HG02588 (cell line): ENCODE data around the gene ALDH5A1.
A peak's percentile ranks its signal among the peaks of the same experiment; 100 is the strongest.
"Not testable (repeated sequence)": the region's sequence is repeated elsewhere in the genome, so short reads cannot be mapped to it uniquely, and the experiment has no call there.

ENCODE experiments used
- ATAC-seq: cut with Tn5 transposase; IDR thresholded peaks from one replicate; pipeline ENCODE4 v1.9.1; 2021; ENCODE audit warnings: mild to moderate bottlenecking, moderate library complexity; ENCODE audit not compliant: unreplicated experiment

Gene ALDH5A1

DNA sequence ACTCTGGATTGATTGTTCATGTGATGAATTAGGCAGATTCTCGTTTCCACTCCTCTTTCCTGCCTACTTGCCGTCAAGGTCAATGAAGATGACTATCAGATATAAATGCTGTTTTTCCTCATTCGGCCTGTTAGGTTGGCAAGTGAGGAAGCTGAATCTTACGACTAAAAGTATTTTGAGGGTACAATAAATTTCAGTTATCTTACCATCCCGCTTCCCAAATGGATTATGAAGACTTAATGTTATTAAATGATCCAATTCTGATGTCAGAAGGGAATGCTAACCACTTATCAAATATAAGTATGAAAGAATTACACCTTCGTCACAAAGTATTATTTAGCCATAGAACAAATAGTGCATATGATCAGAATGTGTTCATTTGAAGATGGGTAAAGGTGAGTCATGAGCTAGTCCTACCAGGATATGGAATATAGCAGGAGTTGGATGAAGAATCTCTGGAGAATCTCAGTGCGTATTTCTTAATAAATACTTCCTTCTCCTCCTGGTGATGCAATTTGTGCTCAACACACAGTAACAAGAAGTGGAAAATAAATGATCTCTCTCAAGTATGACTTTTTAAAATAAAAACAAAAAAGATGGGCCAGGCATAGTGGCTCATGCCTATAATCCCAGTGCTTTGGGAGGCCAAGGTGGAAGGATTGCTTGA lies 10.0 kb upstream of the ALDH5A1 start:
- no peak for ATAC-seq

DNA sequence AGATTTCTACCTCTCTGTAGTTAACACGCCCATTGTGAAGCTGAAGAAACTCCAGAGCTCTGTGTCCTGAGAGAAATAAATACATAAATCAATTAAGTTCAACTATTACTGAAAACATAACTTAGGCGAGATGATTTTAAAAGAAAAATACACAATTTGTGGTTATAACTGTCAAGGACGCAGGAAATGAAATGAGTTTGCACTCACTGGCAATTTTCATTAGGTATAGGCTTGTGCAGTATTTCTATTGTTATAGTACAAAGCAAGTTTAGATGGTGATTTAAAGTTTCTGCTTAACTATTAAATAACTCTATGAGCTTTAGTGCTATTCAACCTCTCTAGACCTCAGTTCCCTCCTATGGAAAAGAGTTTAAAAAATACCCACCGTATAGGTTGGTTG lies 8.7 kb upstream of the ALDH5A1 start:
- no peak for ATAC-seq

DNA sequence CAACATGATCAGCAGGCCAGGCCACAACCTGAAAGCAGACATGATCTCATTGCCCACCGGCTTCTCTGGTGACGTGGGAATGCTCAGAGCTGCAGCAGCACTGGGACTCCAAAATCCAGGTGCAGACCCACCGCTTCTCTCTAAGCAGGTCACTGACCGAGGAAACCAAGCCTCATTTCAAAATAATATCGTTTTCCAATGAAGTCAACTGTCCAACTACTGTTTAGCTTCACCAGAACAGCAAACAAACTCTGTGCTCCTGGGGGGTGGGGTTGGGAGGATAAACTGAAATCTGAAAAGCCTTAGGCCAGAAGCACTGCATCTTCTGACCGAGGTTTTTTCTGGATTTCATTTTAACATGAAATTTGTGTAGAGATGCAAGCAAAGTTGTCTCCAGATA lies 5.3 kb upstream of the ALDH5A1 start, which contains the start of gene GPLD1:
GPLD1 (minus strand) TSS at position 109 of the 400 bp plus-strand sequence; CDS start at position 42, 67 bp downstream.
- ATAC-seq = no peak

DNA sequence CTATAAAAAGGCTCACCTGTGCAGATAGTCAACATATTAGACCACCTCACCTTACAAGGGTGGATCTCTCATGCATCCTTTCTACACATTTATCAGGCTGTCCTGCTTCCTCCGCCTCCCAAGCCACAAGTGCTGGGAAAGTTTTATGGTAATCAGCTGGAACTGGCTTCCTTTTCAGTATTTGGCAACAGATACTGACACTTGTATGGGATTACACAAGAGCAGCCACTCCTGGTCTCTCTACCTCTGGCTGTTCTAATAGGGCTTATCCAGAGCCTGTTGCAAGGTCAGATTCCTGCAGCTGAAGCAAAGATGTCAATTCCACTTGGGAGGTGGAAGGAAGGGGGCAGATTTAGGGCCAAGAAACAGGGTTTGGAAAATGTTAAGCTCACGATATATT lies 4.9 kb upstream of the ALDH5A1 start:
- ATAC-seq = no peak

DNA sequence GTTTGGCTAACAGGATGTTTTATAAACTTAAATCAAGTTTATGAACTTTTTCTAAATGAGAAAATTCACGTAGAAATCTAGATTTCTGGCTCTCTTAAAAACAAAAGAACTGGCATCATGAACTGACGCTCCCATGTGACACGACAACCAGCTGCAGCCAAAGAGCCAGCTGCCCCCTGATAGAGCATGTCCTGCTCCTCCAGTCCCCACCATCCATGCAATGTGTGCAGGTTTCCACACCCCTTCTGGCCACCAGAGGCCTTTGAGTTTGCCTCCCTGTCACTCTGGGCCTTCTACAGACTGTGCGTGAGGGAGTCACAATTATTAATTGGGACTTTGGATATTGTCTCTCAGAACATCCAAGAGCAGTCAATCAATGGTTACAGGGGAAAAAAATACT lies 3.8 kb upstream of the ALDH5A1 start:
- ATAC-seq = no peak

DNA sequence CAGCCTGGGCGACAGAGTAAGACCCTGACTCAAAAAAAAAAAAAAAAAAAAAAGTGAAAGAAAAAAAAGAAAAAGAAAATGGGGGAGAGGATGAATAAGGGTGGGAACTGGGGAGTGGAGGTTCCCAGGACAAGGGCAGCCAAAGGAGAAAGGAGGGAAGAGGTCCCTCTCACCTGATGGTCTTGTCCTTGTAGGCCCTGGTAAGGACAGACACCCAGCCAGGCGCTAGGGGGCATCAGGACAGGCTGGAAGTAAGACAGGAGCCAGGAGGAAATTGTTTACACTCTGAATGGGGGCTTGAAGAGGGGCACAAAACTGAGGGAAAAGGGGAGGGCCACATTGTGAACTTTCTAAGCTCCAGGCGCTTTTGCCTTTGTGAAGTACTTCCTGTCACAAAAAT lies 2.3 kb upstream of the ALDH5A1 start:
- no peak for ATAC-seq

DNA sequence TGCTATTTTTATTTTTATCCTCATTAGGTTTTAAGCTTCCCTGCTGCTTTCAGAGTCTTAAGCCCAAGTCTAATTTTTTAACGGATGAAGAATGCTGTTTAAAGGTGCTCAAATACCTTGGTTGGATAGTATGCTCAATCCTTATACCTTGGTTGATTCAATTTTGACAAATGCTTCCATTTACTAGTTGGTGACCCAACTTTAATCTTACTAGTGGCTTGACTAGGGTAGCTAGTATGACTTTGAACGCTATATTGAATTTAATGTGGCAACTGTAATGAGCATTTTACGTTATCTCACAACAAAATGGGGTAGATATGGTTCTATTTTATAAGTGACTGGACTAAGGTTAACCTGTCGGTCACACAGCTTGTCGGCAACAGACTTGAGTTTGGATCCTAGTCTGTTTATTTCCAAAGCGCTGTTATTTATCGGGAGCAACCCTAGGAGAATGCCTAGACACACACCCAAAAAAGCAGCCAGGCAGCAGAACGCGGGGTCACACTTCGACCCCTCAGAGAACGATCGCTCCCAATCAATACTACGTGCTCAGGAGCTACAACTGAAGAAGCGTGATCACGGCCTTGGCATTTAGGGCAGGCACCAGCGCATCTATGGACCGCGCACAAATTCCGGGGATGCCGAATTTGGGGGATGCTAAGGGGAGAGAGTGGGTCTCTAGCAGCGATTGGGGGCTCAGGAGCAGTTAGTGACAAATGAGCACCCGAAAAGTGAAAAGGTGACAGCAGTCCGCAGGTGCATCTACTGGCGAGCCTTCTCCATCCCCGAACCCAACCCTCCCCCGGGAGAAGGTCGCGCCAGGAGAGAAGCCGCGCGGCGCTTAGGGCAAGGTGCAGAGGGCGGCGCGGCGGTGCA lies 586 bp upstream of the ALDH5A1 start:
- no peak for ATAC-seq

DNA sequence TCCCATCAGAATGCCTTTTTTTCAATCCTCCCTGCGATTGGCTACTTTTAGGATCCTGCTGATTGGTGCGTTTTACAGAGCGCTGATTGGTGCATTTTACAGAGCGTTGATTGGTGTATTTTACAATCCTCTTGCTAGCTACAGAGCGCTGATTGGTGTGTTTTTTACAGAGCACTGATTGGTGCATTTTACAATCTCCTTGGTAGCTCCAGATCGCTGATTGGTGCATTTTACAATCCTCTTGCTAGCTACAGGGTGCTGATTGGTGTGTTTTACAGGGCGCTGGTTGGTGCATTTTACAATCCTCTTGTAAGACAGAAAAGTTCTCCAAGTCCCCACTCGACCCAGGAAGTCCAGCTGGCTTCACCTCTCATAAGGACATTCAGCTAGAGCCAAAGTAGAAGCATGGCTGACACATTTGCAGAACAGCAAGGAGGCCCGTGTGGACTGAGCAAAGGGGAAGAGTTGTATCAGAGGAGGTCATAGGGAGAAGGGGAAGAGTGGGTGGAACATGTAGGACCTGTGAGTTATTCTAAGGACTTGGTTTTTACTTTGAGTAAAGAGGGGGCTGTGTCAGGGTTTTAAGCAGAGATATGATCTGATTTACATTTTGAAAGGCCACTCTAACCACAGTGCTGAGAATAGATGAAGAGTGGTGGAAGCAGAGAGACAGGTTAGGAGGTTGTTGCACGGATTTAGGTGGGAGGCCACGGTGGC lies 2.6 kb downstream of the ALDH5A1 start:
- no peak for ATAC-seq

DNA sequence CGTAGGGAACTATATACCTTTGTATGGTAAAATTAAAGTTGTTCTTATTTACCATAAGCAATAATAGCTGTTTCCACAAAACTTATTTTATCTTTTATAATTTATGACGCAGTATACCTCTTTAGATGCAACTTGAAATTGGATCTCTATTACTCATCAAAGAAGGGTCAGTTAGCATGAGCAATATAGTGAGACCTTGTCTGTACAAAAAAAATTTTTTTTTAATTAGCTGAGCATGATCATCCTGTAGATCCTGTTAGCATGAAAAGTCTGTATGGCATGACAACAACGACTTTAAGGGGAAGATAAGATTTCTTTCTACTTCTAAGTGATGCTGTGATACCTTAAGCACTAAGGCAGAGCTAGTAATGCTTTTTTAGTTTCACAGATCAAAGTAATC lies 5.9 kb downstream of the ALDH5A1 start:
- ATAC-seq = no peak

DNA sequence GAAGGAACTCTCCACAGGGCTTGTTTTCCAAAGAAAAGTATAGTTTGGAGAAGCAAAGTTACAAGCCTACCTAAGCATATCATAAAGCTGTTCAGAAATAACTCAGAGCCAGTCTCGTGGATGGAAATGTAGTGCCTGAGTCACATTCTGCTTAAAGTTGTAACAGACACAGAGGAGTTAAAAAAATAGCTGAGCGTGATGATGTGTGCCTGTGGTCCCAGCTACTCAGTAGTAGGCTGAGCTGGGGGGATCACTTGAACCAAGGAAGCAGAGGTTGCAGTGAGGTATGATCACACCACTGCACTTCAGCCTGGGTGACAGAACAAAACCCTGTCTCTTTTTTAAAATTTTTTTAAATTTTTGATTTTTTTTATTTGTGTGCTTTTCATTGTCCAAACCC lies 6.6 kb downstream of the ALDH5A1 start:
- no peak for ATAC-seq

DNA sequence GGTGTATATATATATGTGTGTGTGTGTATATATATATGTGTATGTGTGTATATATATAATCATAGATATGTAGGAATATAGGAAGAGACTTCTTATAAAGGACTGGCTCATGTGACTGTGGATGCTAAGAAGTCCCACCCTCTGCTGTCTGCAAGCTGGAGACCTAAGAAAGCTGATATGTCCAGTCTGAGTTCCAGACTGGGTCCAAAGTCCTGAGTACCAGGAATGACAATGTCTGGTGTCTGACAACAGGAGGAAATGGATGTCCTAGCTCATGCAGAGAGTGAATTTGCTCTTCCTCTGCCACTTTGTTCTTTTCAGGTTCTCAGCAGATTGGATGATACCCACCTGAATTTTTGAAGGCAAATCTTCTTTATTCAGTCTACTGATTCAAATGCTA lies 7.1 kb downstream of the ALDH5A1 start:
- ATAC-seq = no peak

DNA sequence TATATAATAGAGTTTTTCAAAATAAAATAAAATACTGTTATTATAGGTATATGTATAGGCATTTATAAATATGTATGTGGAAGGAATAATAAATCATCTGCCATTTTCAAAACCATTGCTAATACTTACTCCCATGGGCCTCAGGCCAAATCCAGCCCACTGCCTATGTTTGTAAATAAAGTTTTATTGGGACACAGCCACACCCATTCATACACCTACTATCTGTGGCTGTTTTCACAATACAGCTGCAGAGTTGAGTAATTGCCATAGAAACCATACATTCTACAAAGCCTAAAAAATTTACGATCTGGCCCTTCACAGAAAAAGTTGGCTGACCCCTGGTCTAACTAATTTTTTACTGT lies 9.5 kb downstream of the ALDH5A1 start:
- no peak for ATAC-seq

DNA sequence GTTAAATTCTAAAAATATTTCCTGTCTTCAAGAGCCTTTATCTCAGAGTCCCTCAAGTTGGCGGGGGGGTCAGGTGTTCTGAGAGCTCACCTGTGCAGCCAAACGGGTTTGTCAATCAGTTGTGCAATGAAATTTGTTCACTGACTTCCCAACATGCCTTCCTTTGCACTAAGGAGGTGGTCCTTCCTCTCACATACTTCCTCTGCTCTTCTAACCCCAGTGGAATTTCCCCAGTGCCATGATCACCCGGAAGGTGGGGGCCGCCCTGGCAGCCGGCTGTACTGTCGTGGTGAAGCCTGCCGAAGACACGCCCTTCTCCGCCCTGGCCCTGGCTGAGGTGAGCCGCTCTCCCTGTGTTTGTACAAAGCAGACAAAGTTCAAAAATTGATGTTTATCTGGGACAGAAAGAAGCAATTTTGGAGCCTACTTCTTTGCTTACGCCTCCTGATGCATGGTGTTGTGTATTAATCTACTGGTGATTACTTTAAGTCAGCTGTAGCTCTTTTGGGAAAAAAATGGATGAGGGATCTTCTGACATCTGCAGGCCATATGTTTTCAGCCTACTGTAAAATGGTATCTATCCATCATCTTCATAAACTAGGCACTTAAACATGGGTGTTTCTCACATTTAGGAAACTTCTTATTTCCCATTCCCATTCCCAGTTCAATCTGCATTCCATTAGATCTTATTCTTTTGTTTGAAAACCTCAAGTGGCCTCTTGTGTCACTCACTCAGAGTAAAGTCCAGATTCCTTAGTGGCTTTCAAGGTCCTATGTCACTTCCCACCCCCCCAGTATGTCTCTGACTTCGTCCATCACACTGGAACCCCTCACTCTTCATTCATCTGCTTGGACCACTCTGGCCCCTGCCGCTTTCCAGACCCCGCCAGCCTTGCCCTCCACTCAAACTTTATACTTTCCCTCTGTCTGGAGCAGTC lies 10.1 kb downstream of the ALDH5A1 start:
- ATAC-seq = no peak

DNA sequence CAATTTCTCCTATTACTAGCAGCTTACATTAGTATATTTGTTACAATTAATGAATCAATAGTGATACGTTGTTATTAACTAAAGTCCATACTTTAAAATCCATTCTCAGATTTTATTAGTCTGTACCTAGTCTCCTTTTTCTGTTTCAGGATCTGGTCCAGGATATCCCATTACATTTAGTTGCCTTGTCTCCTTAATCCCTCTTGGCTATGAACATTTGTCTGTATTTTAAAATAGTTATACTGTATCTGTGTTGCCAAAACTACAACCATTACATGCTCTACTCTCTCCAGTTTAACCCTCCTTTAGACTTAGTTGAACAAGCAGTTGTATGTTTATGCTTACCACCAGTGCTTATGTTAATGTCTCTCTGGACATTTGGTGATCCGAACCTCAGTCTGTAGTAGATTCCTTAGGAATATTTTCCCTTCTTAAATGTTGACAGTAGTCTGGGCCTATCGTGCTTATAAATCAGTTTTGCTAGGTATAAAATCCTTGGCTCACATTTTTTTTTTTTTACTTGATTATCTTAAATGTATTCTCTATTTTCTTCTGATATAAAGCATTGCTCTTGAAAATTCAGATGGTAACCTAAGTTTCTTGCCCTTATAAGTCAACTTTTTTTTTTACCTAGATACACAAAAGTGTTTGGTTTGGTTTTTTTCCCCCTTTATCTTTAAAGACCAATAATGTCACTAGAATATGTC lies 12.2 kb downstream of the ALDH5A1 start:
- no peak for ATAC-seq

DNA sequence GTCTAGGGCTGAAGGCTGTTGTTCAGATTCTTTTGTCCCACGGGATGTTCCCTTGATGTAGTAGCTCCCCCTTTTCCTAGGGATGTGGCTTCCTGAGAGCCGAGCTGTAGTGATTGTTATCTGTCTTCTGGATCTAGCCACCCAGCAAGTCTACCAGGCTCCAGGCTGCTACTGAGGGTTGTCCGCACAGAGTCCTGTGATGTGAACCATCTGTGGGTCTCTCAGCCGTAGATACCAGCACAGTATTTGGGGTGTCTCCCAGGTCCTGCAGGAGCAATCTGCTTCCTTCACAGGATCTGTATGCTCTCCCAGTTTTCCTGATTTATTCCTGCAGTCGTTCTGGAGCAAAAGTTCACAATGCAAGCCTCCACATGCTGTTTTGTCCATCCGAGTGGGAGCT lies 17.2 kb downstream of the ALDH5A1 start:
- ATAC-seq = not testable (repeated sequence)

DNA sequence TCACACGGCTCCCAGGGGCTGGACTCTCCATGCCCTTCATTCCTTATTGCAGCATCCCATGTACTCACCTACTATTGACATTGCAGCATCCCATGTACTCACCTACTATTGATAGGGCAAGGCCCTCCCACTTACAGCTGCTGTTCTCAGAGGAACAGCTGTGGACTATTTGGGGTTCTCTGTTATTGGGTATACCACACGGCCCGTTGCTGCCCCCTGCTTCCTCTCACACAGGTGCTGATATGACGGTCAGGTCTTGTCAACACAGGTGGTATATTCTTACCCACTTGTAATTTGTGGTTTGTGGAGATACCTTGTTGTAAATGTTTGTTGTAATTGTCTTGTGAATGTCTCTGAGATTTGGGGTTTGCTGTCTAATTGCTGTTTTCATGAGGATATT lies 18.8 kb downstream of the ALDH5A1 start:
- no peak for ATAC-seq

DNA sequence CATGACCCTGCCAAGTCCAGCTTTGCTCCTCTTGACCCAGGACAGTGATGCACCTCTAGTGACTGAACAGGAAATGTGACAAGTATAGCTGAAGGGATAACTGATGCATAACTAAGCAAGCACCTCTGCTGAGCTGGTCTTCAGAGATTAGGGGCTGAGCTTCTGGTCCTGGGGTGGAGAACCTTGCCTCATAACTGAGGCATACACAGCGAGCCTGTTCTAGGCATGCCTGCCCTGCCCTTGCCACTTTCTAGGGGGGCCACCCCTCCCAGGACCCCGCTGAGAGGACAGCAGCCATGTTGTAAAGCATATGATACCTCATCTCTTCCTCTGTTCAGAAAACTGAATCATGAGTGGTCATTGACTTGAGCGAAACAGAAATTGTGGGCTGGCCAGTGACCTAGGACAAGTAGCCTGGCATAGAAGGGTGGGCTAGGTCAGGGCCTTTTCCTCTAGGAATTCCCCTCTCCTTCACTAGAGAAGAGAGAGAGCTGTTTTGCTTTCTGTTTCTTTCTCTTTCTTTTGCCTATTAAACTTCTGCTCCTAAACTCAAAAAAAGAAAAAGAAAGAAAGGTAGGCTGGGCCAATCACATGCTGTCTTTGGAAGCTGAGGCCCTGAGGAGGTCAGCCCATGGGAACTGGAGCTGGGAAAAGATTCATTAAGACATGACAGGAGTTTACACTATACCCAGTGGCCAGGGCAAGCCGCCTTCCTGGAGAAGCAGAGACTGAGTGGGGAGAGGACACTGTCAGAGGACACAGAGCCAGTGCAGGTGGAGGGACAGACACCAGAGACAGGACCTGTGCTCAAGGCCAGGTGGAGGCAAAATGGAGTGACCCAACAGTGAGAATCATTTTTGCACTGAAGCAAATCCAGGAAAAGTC lies 23.1 kb downstream of the ALDH5A1 start:
- peak; percentile 73 for ATAC-seq

DNA sequence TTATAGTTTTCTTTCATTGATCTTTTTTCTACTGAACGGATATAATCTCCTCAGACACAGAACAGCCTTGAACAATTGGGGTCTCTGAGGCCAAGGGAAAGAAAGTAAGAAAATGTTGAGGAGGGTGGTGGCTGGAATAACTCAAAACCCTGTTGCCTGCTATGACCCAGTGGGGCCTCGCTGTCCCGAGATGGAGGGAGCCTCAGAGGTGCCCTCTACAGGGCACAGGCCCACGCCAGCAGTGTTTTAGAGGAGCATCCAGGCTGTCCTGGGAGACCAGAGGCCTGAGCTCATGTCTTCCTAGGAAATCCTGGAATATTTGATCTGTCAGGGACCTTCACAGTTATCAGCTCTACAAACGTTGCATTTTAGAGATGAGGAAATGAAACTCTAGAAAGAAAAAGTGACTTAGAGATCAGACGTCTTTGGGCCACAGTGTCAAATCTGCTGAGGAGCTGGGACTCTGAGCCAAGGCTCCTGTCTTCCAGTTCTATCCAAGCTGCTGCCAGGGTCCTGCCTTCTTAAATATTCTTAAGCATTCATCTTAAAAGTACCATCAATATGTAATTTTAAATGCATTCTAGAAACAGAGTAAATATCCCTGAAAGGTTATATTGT lies 26.3 kb downstream of the ALDH5A1 start:
- ATAC-seq = peak; percentile 40
